PC-9 (cell line): ENCODE results near the gene SPCS3. TPM values are rescaled to one million over a fixed set of nuclear protein-coding genes. Genes with fewer than 3 reads are reported as not detected.
"Not testable (repeated sequence)": the region's sequence is repeated elsewhere in the genome, so short reads cannot be mapped to it uniquely, and the experiment has no call there.

Source experiments
- BruUV-seq: library from RNA; stranded (reverse); fragments of 400-500 nt; replicated peaks from 2 replicates; lab custom pipeline; 2021; lab: Mats Ljungman, UMichigan
- CTCF ChIA-PET: fragments of 300-600 bp; sonication (Branson Sonifier 250); formaldehyde crosslinking; loops from one replicate; lab custom pipeline; 2022; ENCODE audit warnings: antibody characterized with exemption; lab: Charles Lee
- POLR2A ChIA-PET: fragments of 300-600 bp; sonication (Branson Sonifier 250); formaldehyde crosslinking; loops from one replicate; lab custom pipeline; 2022; ENCODE audit warnings: antibody characterized with exemption; ENCODE audit not compliant: unreplicated experiment; lab: Charles Lee
- DNase-seq, 2 experiments: peaks; one replicate each; pipeline versions ENCODE4 v3.0.0 to v3.0.0-alpha.2; 2015 to 2022; ENCODE audit warnings: mixed read lengths in 1 of 2
- H2AFZ ChIP-seq: fragments of 200-600 bp; sonication (generic); 2 replicates; pipeline ENCODE4 v1.8.1; 2017; ENCODE audit warnings: antibody characterized with exemption
- H3F3A ChIP-seq: fragments of 200-600 bp; sonication (generic); 2 replicates; pipeline ENCODE4 v1.8.1; 2017; ENCODE audit warnings: antibody characterized with exemption, mild to moderate bottlenecking, low read depth; ENCODE audit not compliant: insufficient read depth
- H3K27ac ChIP-seq: fragments of 200-600 bp; sonication (generic); 2 replicates; pipeline ENCODE4 v1.6.1; 2016; ENCODE audit warnings: mixed run types
- H3K27me3 ChIP-seq: fragments of 200-600 bp; sonication (generic); 2 replicates; pipeline ENCODE4 v1.6.1; 2016; ENCODE audit warnings: low read depth, mixed run types; ENCODE audit not compliant: insufficient read depth
- H3K36me3 ChIP-seq: fragments of 200-600 bp; sonication (generic); 2 replicates; pipeline ENCODE4 v1.6.1; 2016; ENCODE audit warnings: low read depth, mixed run types
- H3K4me1 ChIP-seq: fragments of 200-600 bp; sonication (generic); replicated peaks from 2 replicates; pipeline ENCODE4 v1.6.1; 2016; ENCODE audit warnings: mixed run types; ENCODE audit not compliant: insufficient read depth
- H3K4me2 ChIP-seq: fragments of 200-600 bp; sonication (generic); 2 replicates; pipeline ENCODE4 v1.6.1; 2017; ENCODE audit warnings: mixed run types
- H3K4me3 ChIP-seq: fragments of 200-600 bp; sonication (generic); 2 replicates; pipeline ENCODE4 v1.6.1; 2016; ENCODE audit warnings: mixed run types
- H3K79me2 ChIP-seq: fragments of 200-600 bp; sonication (generic); 2 replicates; pipeline ENCODE4 v1.6.1; 2017; ENCODE audit warnings: low read depth, mixed run types
- H3K9me2 ChIP-seq: fragments of 200-600 bp; sonication (generic); 2 replicates; pipeline ENCODE4 v1.8.1; 2017; ENCODE audit warnings: mild to moderate bottlenecking; ENCODE audit not compliant: insufficient read depth
- H3K9me3 ChIP-seq: fragments of 200-600 bp; sonication (generic); 2 replicates; pipeline ENCODE4 v1.8.1; 2016; ENCODE audit warnings: low read depth; ENCODE audit not compliant: insufficient read depth
- H4K20me1 ChIP-seq: fragments of 200-600 bp; sonication (generic); 2 replicates; pipeline ENCODE4 v1.8.1; 2017; ENCODE audit not compliant: insufficient read depth
- EZH2 ChIP-seq: fragments of 200-600 bp; sonication (generic); IDR thresholded peaks from 2 replicates; pipeline ENCODE4 v1.8.0; 2017; ENCODE audit warnings: antibody characterized with exemption, low read depth
- intact Hi-C: fragments of 100-400 bp; cut with micrococcal nuclease; formaldehyde crosslinking; loops from one replicate; pipeline ENCODE4 v1.10.0; 2022; ENCODE audit not compliant: unreplicated experiment
- total RNA-seq: library from RNA; stranded (reverse); gene quantifications from 2 replicates; pipeline ENCODE4 v1.2.3, GENCODE V29; 2021
- TF ChIP-seq, protein P1 (sequence below): fragments of 200-600 bp; sonication (generic); conservative IDR thresholded peaks from 2 replicates; pipeline ENCODE4 v1.6.1; 2017; ENCODE audit warnings: mixed run types, antibody characterized with exemption, mild to moderate bottlenecking, moderate library complexity

Gene SPCS3
- total RNA-seq, 1 experiment from 2014 or later, result 107 TPM

DNA sequence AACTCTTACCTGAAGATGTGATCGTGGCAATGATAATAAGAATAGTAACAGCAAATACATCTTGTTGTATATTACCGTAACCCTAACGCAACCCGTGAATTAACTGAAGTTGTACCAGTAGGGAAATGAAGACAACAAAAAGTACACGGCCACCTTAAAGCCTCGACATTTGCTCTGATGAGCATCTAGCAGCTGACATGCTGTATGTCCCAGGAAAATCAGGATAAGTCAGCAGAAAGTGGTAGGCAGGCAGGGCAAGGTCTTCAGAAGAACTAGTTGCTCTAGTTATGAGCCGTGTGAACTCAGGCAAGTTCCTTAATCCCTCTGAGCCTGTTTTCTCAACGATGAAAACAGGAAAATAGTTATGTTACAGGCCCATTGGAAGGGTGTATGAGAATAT lies 43.1 kb upstream of the SPCS3 start:
- no peak overlapping the region for H2AFZ ChIP-seq
- intact Hi-C loops, result loop anchor here (1.0 to 2.0 kb wide), 3 partner anchors 126 to 332 kb away; no protein-coding TSS in a partner anchor
- no peaks in the 10 kb centered on the region for H3K27me3 ChIP-seq
- no peak overlapping the region for H3K4me2 ChIP-seq
- no peaks in the 10 kb centered on the region for H3K9me3 ChIP-seq
- no peak for TF ChIP-seq EZH2
- TF ChIP-seq, protein P1, sequence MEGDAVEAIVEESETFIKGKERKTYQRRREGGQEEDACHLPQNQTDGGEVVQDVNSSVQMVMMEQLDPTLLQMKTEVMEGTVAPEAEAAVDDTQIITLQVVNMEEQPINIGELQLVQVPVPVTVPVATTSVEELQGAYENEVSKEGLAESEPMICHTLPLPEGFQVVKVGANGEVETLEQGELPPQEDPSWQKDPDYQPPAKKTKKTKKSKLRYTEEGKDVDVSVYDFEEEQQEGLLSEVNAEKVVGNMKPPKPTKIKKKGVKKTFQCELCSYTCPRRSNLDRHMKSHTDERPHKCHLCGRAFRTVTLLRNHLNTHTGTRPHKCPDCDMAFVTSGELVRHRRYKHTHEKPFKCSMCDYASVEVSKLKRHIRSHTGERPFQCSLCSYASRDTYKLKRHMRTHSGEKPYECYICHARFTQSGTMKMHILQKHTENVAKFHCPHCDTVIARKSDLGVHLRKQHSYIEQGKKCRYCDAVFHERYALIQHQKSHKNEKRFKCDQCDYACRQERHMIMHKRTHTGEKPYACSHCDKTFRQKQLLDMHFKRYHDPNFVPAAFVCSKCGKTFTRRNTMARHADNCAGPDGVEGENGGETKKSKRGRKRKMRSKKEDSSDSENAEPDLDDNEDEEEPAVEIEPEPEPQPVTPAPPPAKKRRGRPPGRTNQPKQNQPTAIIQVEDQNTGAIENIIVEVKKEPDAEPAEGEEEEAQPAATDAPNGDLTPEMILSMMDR, result no peak
- no peaks in the 10 kb centered on the region for H3K36me3 ChIP-seq
- DNase-seq, result no peak
- H3K9me2 ChIP-seq, result no peaks in the 10 kb centered on the region
- POLR2A ChIA-PET, result no interaction called here
- no peaks in the 10 kb centered on the region for H4K20me1 ChIP-seq
- no TSS peak for BruUV-seq
- H3K79me2 ChIP-seq, result no peaks in the 10 kb centered on the region
- peaks cover 13% of the 10 kb centered on the region for H3K4me1 ChIP-seq
- no peak overlapping the region for H3K4me3 ChIP-seq
- H3K27ac ChIP-seq, result no peak overlapping the region
- CTCF ChIA-PET, result no interaction called here
- 0 out of 2 replicates have a peak, but pooled peaks cover 3% of the 10 kb centered on the region for H3F3A ChIP-seq

DNA sequence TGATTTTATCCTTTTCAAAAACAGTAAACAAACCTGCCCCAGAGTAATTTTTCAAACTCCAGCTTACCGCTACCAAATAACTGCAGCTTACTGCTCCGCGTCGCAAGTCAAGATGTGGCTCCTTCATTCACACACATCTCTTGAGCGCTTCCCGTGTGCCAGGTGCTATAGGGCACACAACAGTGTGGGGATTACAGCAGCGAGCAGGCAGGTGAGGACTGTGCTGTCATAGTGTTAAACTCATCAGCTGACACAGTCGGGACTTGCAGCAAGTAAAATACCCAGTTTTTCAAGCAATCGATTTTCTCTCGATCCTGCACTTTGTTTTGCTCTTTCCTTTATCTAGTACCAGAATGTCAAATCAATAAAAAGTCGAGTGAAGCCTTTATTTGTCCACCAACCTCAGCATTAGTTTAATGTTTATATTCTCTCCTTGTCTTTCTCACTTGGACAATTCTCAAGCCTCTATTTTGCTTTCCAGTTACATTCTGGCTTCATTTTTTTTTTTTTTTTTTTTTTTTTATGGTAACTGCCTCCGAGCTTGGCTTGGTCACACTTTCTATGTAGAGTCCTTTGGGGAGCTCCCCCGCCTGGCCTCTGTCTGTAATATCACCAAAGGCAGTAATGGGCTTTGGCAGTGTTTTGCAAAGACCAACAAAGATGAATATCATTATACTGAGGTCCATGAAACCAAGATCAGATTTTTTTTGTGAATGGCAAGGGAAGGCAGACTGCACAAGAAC lies 42.4 kb upstream of the SPCS3 start:
- CTCF ChIA-PET, result interaction anchor here (0.6 to 0.7 kb wide), 3 partner anchors 18 to 85 kb away, joined by 3 to 4 read pairs (median 3); no protein-coding TSS in a partner anchor
- H2AFZ ChIP-seq, result no peak overlapping the region
- no peaks in the 10 kb centered on the region for H3K36me3 ChIP-seq
- 0 out of 2 replicates have a peak, but pooled peaks cover 3% of the 10 kb centered on the region for H3F3A ChIP-seq
- H3K9me2 ChIP-seq, result no peaks in the 10 kb centered on the region
- H3K4me3 ChIP-seq, result no peak overlapping the region
- H3K4me1 ChIP-seq, result peaks cover 13% of the 10 kb centered on the region
- H3K4me2 ChIP-seq, result no peak overlapping the region
- no peaks in the 10 kb centered on the region for H3K79me2 ChIP-seq
- H3K27ac ChIP-seq, result no peak overlapping the region
- H3K9me3 ChIP-seq, result no peaks in the 10 kb centered on the region
- intact Hi-C loops, result loop anchor here (1.0 to 2.0 kb wide), 3 partner anchors 127 to 333 kb away; no protein-coding TSS in a partner anchor
- no peaks in the 10 kb centered on the region for H4K20me1 ChIP-seq
- TF ChIP-seq EZH2, result no peak
- TF ChIP-seq, protein P1, result peak; percentile 52
- DNase-seq, result peak; percentile 47 to 48
- H3K27me3 ChIP-seq, result no peaks in the 10 kb centered on the region
- BruUV-seq, result no TSS peak
- POLR2A ChIA-PET, result interaction anchor here (0.6 kb wide), 1 partner anchor 70 kb away, joined by 5 read pairs; no protein-coding TSS in a partner anchor

DNA sequence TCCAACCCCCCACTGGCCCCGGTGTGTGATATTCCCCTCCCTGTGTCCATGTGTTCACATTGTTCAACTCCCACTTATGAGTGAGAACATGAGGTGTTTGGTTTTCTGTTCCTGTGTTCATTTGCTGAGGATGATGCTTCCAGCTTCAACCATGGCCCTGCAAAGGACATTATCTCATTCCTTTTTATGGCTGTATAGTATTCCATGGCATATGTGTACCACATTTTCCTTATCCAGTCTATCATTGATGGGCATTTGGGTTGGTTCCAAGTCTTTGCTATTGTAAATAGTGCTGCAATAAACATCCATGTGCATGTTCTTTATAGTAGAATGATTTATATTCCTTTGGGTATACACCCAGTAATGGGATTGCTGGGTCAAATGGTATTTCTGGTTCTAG lies 40.2 kb upstream of the SPCS3 start:
- H3K36me3 ChIP-seq, BruUV-seq, H4K20me1 ChIP-seq, H3K79me2 ChIP-seq, H3K27ac ChIP-seq, H3K27me3 ChIP-seq, POLR2A ChIA-PET, DNase-seq, intact Hi-C loops, CTCF ChIA-PET, H3F3A ChIP-seq, H3K9me3 ChIP-seq, H3K4me3 ChIP-seq, H3K9me2 ChIP-seq, H3K4me1 ChIP-seq, H3K4me2 ChIP-seq, H2AFZ ChIP-seq: not testable (repeated sequence)
